Uterus (tissue), 2 donors: Measurements from ENCODE around the gene TM7SF2.

Source experiments
- POLR2A ChIP-seq, 2 donors: fragments of 450-650 bp; IDR thresholded peaks; one replicate each; pipeline ENCODE4 v1.6.1; 2016; ENCODE audit warnings: antibody characterized with exemption in 2 of 2, mild to moderate bottlenecking in 1 of 2, moderate library complexity in 1 of 2
- TF ChIP-seq, protein P1 (sequence below), 4 experiments: fragments of 200-600 bp in 2 of 4; fragments of 450-650 bp in 2 of 4; sonication (generic) in 2 of 4; IDR thresholded peaks; one replicate each; pipeline ENCODE4 v1.5.1; 2016 to 2019; ENCODE audit warnings: antibody characterized with exemption in 4 of 4, mild to moderate bottlenecking in 2 of 4, moderate library complexity in 1 of 4

DNA sequence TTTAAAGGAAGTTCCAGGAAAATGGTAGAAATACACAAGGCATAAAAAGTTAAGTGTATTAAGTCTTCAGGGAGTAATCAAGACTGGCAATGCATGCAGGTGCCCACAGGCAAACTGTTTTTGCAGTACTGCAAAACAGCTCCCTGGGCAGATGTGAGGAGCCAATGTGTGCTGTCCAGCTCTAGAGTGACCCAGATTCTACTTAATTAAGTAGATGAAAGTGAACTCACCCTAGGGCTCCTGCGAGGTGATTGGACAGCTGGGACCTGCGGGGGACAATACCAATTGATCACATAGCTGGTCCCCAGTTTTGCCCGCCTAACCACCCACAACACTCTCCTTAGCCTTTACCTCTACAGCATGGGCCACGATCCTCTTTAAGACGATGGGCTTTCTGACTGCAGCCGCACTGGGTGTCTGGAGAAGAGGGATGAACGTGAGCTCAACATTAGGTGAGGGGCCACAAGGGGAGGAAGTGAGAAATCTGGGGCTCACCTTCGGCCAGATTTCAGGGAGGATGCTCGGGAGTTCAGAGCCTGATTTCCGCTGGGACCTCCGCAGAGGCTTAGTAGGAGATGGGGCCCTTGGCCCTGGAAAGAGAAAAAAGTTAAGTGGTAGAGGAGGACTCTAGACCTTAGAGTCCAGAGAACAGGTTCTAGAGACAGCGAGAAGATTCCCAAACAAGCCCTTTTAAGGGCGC lies 28.4 kb upstream of the TM7SF2 start:
- TF ChIP-seq, protein P1, sequence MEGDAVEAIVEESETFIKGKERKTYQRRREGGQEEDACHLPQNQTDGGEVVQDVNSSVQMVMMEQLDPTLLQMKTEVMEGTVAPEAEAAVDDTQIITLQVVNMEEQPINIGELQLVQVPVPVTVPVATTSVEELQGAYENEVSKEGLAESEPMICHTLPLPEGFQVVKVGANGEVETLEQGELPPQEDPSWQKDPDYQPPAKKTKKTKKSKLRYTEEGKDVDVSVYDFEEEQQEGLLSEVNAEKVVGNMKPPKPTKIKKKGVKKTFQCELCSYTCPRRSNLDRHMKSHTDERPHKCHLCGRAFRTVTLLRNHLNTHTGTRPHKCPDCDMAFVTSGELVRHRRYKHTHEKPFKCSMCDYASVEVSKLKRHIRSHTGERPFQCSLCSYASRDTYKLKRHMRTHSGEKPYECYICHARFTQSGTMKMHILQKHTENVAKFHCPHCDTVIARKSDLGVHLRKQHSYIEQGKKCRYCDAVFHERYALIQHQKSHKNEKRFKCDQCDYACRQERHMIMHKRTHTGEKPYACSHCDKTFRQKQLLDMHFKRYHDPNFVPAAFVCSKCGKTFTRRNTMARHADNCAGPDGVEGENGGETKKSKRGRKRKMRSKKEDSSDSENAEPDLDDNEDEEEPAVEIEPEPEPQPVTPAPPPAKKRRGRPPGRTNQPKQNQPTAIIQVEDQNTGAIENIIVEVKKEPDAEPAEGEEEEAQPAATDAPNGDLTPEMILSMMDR (IDR thresholded peaks at IDR 0.05), result no peak
- TF ChIP-seq POLR2A (IDR thresholded peaks at IDR 0.05), result no peak
